ENCODE measurements around the gene WDR37.

The WDR37 gene

DNA sequence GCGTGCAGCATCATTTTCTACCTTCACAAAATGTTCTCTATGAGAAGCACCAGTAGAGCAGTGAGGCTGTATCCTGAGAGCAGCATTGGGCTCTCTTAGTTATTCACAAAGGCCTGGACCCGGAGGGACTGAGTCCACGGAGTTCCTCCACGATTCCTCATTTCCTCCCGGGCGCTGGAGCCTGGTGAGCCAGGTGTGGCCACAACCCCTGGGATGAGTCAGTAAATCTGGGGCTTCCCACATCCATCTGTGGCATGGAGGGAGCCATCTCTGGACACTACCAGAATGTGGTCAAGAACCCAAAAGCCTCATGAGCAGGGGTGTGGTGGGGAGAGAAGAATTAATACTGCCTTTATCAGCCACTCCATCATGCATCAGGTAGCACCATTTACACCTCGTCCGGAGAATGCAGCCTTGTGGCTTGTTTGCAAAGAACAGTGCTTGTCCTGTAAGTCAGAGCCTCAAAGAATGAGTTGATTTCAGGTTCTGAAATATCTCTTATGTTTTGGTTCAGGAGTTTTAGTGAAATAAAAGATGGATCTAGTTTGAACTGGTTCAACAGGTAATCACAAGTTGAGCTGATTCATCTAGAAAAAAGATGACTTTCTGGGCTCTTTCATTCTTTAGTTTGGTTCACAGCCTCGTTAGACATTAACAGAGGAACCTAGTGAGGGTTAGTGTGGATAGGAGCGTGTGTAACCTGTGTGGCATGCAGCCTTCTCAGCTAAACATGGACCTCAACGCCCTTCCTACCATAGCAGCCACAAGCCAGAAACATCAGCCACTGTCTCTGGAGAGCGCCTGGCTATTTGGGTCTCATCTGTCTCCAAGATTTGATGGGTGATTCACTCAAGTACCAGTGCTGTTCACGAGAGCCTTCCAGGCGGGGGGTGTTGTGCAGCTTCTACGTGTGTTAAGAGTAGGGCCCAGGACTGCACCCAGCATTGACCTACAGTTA is 95.2 kb downstream of the WDR37 start:
- Histone ChIP-seq H3K27ac (ENCODE audit: low read length, poor library complexity, severe bottlenecking) (peak overlapping the region; percentile 71), H3K27me3 (ENCODE audit: control insufficient read depth in 1 of 2, insufficient read depth in 1 of 2, low read length in 2 of 2) (peaks cover 0 to 32% of the 10 kb centered on the region in 2 experiments), H3K9ac (ENCODE audit: low read length) (no peak overlapping the region), H3K23ac (ENCODE audit: low read length in 2 of 2) (no peak overlapping the region), H3K18ac (ENCODE audit: low read depth in 1 of 2, low read length in 2 of 2) (no peak overlapping the region), H4K8ac (ENCODE audit: low read length) (no peak overlapping the region), H2BK5ac (ENCODE audit: low read depth, low read length, poor library complexity, severe bottlenecking) (peak overlapping the region; percentile 2), H3K79me1 (replicated peaks; ENCODE audit: low read length, poor library complexity, severe bottlenecking) (no peaks in the 10 kb centered on the region), H3K14ac (ENCODE audit: low read length in 2 of 2) (no peak overlapping the region), H4K91ac (ENCODE audit: low read length) (no peak overlapping the region), H3K36me3 (ENCODE audit: control insufficient read depth in 1 of 2, insufficient read depth in 2 of 2, low read depth in 1 of 2, low read length in 2 of 2) (peaks cover 0 to 5% of the 10 kb centered on the region in 2 experiments), H3K4me2 (ENCODE audit: low read length, poor library complexity, severe bottlenecking) (no peak overlapping the region), H2AK5ac (ENCODE audit: low read length, severe bottlenecking) (no peak overlapping the region), H2BK15ac (ENCODE audit: low read depth, poor library complexity, severe bottlenecking) (no peak overlapping the region), H3K9me3 (ENCODE audit: control insufficient read depth, low read length) (no peaks in the 10 kb centered on the region), H2BK12ac (ENCODE audit: low read length in 2 of 2) (no peak overlapping the region), H3K4ac (ENCODE audit: low read depth in 1 of 2, low read length in 2 of 2) (no peak overlapping the region), H2BK120ac (ENCODE audit: low read depth, low read length) (no peak overlapping the region), H3K4me3 (ENCODE audit: insufficient read depth in 1 of 2, low read depth in 1 of 2, low read length in 2 of 2) (no peak overlapping the region), H3K4me1 (ENCODE audit: control insufficient read depth, insufficient read depth, low read depth, low read length) (peaks cover 18% of the 10 kb centered on the region), H2AFZ (ENCODE audit: low read depth, low read length) (no peak overlapping the region)
- 80% methylated on average over 14 of the region's 15 CpGs for WGBS
- no peak for DNase-seq

DNA sequence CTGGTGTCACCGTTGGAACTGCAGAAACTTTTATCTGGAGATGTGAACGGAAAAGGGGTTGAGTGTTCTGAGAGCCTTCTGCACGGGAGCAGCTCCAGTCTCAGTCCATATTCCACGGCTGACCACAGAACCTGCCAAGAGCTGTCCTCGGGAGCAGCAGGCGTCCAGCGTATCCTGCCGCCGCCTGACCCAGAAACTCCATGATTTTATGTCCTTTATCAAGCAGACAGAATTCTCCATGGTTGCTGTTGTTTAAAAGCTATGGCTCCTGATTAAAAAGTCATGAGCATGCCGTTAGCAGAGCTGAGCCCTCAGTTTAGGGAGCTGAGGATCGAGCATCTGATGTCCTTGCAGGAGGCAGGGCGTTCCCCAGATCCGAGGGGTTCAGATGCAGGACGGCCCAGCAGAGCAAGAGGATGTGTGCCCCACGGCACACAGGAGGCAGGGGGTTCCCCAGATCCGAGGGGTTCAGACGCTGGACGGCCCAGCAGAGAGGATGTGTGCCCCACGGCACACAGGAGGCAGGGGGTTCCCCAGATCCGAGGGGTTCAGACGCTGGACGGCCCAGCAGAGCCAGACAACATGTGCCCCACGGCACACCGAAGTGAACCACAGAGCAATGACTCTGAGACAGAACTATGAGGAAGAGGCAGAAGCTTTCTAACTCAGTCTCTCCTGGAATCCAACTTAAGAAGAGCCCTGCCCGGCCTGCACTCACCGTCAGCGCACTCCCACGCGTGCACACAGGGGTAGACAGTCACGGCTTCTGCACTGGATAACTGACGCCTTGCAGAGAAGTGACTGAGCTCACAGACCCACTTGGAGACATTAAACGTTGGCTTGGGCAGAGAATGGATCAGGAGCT is 96.4 kb downstream of the WDR37 start:
- Histone ChIP-seq H3K9ac (ENCODE audit: low read length) (no peak overlapping the region), H3K23ac (ENCODE audit: low read length in 2 of 2) (no peak overlapping the region), H3K27ac (ENCODE audit: low read length, poor library complexity, severe bottlenecking) (no peak overlapping the region), H3K9me3 (ENCODE audit: control insufficient read depth, low read length) (no peaks in the 10 kb centered on the region), H3K4ac (ENCODE audit: low read depth in 1 of 2, low read length in 2 of 2) (no peak overlapping the region), H3K4me3 (ENCODE audit: insufficient read depth in 1 of 2, low read depth in 1 of 2, low read length in 2 of 2) (no peak overlapping the region), H3K27me3 (ENCODE audit: control insufficient read depth in 1 of 2, insufficient read depth in 1 of 2, low read length in 2 of 2) (peaks cover 6 to 34% of the 10 kb centered on the region in 2 experiments), H2BK15ac (ENCODE audit: low read depth, poor library complexity, severe bottlenecking) (no peak overlapping the region), H3K36me3 (ENCODE audit: control insufficient read depth in 1 of 2, insufficient read depth in 2 of 2, low read depth in 1 of 2, low read length in 2 of 2) (peaks cover 0 to 5% of the 10 kb centered on the region in 2 experiments), H3K18ac (ENCODE audit: low read depth in 1 of 2, low read length in 2 of 2) (no peak overlapping the region), H3K4me2 (ENCODE audit: low read length, poor library complexity, severe bottlenecking) (no peak overlapping the region), H3K79me1 (replicated peaks; ENCODE audit: low read length, poor library complexity, severe bottlenecking) (no peaks in the 10 kb centered on the region), H2BK120ac (ENCODE audit: low read depth, low read length) (no peak overlapping the region), H2BK12ac (ENCODE audit: low read length in 2 of 2) (no peak overlapping the region), H3K4me1 (ENCODE audit: control insufficient read depth, insufficient read depth, low read depth, low read length) (peaks cover 18% of the 10 kb centered on the region), H4K8ac (ENCODE audit: low read length) (no peak overlapping the region), H2AFZ (ENCODE audit: low read depth, low read length) (no peak overlapping the region), H2BK5ac (ENCODE audit: low read depth, low read length, poor library complexity, severe bottlenecking) (no peak overlapping the region), H4K91ac (ENCODE audit: low read length) (no peak overlapping the region), H2AK5ac (ENCODE audit: low read length, severe bottlenecking) (no peak overlapping the region), H3K14ac (ENCODE audit: low read length in 2 of 2) (no peak overlapping the region)
- DNase-seq: no peak
- WGBS: 92% methylated on average over 32 of the region's 32 CpGs

DNA sequence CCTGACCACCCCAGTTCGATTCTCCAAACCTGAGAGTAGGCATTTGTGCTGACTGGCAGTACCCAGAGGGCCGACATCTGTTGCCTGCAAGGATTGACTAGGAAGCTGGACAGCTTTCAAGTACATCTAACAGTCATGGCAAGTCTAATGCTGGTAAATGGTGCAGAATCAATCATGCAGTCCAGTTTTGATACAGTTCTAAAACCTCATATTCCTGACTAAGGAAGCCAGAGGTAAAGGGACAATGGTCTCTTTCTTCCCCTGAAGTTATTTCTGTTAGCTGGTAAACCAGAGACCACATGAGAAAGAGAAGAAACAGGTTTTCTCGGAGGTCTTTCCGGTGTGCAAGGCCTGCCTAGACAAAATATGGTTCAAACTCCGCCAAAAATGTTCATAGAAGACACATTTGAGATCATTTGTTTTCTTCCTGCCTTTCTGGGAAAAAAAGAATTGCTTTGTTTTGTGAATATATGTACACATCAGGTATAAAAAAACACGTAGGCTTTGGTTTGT is 97.1 kb downstream of the WDR37 start:
- Histone ChIP-seq H3K4me3 (ENCODE audit: insufficient read depth in 1 of 2, low read depth in 1 of 2, low read length in 2 of 2) (no peak overlapping the region), H2AFZ (ENCODE audit: low read depth, low read length) (no peak overlapping the region), H3K9me3 (ENCODE audit: control insufficient read depth, low read length) (no peaks in the 10 kb centered on the region), H4K91ac (ENCODE audit: low read length) (no peak overlapping the region), H3K18ac (ENCODE audit: low read depth in 1 of 2, low read length in 2 of 2) (no peak overlapping the region), H3K23ac (ENCODE audit: low read length in 2 of 2) (no peak overlapping the region), H3K9ac (ENCODE audit: low read length) (no peak overlapping the region), H3K27me3 (ENCODE audit: control insufficient read depth in 1 of 2, insufficient read depth in 1 of 2, low read length in 2 of 2) (peaks cover 9 to 37% of the 10 kb centered on the region in 2 experiments), H4K8ac (ENCODE audit: low read length) (no peak overlapping the region), H3K14ac (ENCODE audit: low read length in 2 of 2) (no peak overlapping the region), H2BK120ac (ENCODE audit: low read depth, low read length) (no peak overlapping the region), H2AK5ac (ENCODE audit: low read length, severe bottlenecking) (no peak overlapping the region), H2BK5ac (ENCODE audit: low read depth, low read length, poor library complexity, severe bottlenecking) (no peak overlapping the region), H2BK15ac (ENCODE audit: low read depth, poor library complexity, severe bottlenecking) (no peak overlapping the region), H3K4me1 (ENCODE audit: control insufficient read depth, insufficient read depth, low read depth, low read length) (peaks cover 18% of the 10 kb centered on the region), H3K4ac (ENCODE audit: low read depth in 1 of 2, low read length in 2 of 2) (no peak overlapping the region), H3K36me3 (ENCODE audit: control insufficient read depth in 1 of 2, insufficient read depth in 2 of 2, low read depth in 1 of 2, low read length in 2 of 2) (peaks cover 0 to 5% of the 10 kb centered on the region in 2 experiments), H3K27ac (ENCODE audit: low read length, poor library complexity, severe bottlenecking) (no peak overlapping the region), H2BK12ac (ENCODE audit: low read length in 2 of 2) (no peak overlapping the region), H3K4me2 (ENCODE audit: low read length, poor library complexity, severe bottlenecking) (no peak overlapping the region), H3K79me1 (replicated peaks; ENCODE audit: low read length, poor library complexity, severe bottlenecking) (no peaks in the 10 kb centered on the region)
- DNase-seq: no peak
- WGBS: 81% methylated on average over 6 of the region's 6 CpGs

All from mesenchymal stem cell (in vitro differentiated cells and primary cell).